HepG2 (cell line): Measurements from ENCODE around the gene SLC35D3. TPM values are rescaled to one million over a fixed set of nuclear protein-coding genes. Genes with fewer than 3 reads are reported as not detected.

ENCODE experiments used
- ATAC-seq: fragments of 200-7000 bp; cut with Tn5 transposase; 3 replicates; pipeline ENCODE4 v1.9.1; 2020; ENCODE audit warnings: mild to moderate bottlenecking, moderate library complexity
- BruUV-seq: library from RNA; stranded (reverse); fragments of 400-500 nt; replicated peaks from 2 replicates; lab custom pipeline; 2021; lab: Mats Ljungman, UMichigan
- CTCF ChIA-PET: fragments of 300-600 bp; formaldehyde crosslinking; extraction: SDS; loops from one replicate; lab custom pipeline; 2021; ENCODE audit warnings: low total read pairs, inconsistent platforms, low intra/inter-chr PET ratio; lab: Yijun Ruan, JAX
- POLR2A ChIA-PET: fragments of 350-600 bp; sonication (Branson Sonifier 250); formaldehyde crosslinking; loops from one replicate; lab custom pipeline; 2020; ENCODE audit warnings: antibody characterized with exemption, inconsistent platforms; lab: Yijun Ruan, JAX
- DNase-seq: peaks from one replicate; pipeline ENCODE4 v3.0.0-alpha.2; 2015; ENCODE audit warnings: low spot score
- FAIRE-seq: peaks from 3 replicates; lab custom pipeline; 2011; peaks lifted over from hg19 to GRCh38; lab: Jason Lieb, UNC
- H2AFZ ChIP-seq: one replicate; pipeline ENCODE4 v1.6.1; 2011; ENCODE audit warnings: low read length, inconsistent platforms
- H3K27ac ChIP-seq: fragments of 300-600 bp; 3 replicates; pipeline ENCODE4 v1.8.0; 2011; ENCODE audit warnings: mixed run types, mild to moderate bottlenecking, mixed read lengths, low read length, inconsistent platforms; ENCODE audit not compliant: insufficient read depth; ENCODE audit errors: extremely low read length
- H3K27me3 ChIP-seq, 2 experiments: fragments of 200-600 bp in 1 of 2; 2 replicates in 1 of 2; 3 replicates in 1 of 2; pipeline versions ENCODE4 v1.6.0 to v1.8.0; 2011; ENCODE audit warnings: low read length in 2 of 2, mild to moderate bottlenecking in 2 of 2, moderate library complexity in 2 of 2, inconsistent platforms in 1 of 2; ENCODE audit not compliant: insufficient read depth in 2 of 2, control insufficient read depth in 1 of 2
- H3K36me3 ChIP-seq, 2 experiments: fragments of 200-600 bp in 1 of 2; replicated peaks in 1 of 2; 2 replicates in 1 of 2; 3 replicates in 1 of 2; pipeline versions ENCODE4 v1.5.1 to v1.8.0; 2011; ENCODE audit warnings: low read length in 2 of 2, inconsistent platforms in 1 of 2; ENCODE audit not compliant: insufficient read depth in 2 of 2, control insufficient read depth in 1 of 2
- H3K4me1 ChIP-seq: 2 replicates; pipeline ENCODE4 v1.5.1; 2012; ENCODE audit warnings: low read length, inconsistent platforms; ENCODE audit not compliant: insufficient read depth
- H3K4me2 ChIP-seq: 2 replicates; pipeline ENCODE4 v1.6.0; 2011; ENCODE audit warnings: low read depth, low read length, inconsistent platforms
- H3K4me3 ChIP-seq, 3 experiments: fragments of 200-600 bp in 1 of 3; sonication (generic), shearing (Covaris generic) in 1 of 3; replicated peaks in 1 of 3; 2 replicates each; pipeline ENCODE4 v1.5.1; 2011 to 2016; ENCODE audit warnings: low read length in 3 of 3, inconsistent platforms in 2 of 3, low read depth in 2 of 3, mild to moderate bottlenecking in 2 of 3, control low read depth in 1 of 3, mixed read lengths in 1 of 3; ENCODE audit not compliant: insufficient read depth in 1 of 3
- H3K79me2 ChIP-seq: one replicate; pipeline ENCODE4 v1.6.1; 2011; ENCODE audit warnings: low read length, inconsistent platforms; ENCODE audit not compliant: insufficient read depth
- H3K9ac ChIP-seq: 2 replicates; pipeline ENCODE4 v1.6.0; 2011; ENCODE audit warnings: mild to moderate bottlenecking, low read depth, low read length, inconsistent platforms; ENCODE audit not compliant: insufficient read depth
- H3K9me3 ChIP-seq: 2 replicates; pipeline ENCODE4 v1.5.1; 2012; ENCODE audit warnings: mild to moderate bottlenecking, low read length
- H4K20me1 ChIP-seq: 2 replicates; pipeline ENCODE4 v1.6.0; 2011; ENCODE audit warnings: inconsistent platforms, mild to moderate bottlenecking, low read length, moderate library complexity; ENCODE audit not compliant: insufficient read depth
- DPF2 ChIP-seq: sonication (generic); formaldehyde crosslinking; IDR thresholded peaks from 2 replicates; pipeline ENCODE4 v1.4.0; 2020; ENCODE audit warnings: mild to moderate bottlenecking, low read depth, missing genetic modification reagents, borderline replicate concordance
- HOXA7 ChIP-seq: sonication (generic); formaldehyde crosslinking; IDR thresholded peaks from 2 replicates; pipeline ENCODE4 v1.8.1; 2022; ENCODE audit warnings: mild to moderate bottlenecking, missing genetic modification reagents, moderate library complexity
- KLF13 ChIP-seq: sonication (generic); formaldehyde crosslinking; IDR thresholded peaks from 2 replicates; pipeline ENCODE4 v1.4.0; 2020; ENCODE audit warnings: mild to moderate bottlenecking, missing genetic modification reagents
- MED13 ChIP-seq: sonication (generic); formaldehyde crosslinking; IDR thresholded peaks from 2 replicates; pipeline ENCODE4 v1.5.0; 2020; ENCODE audit warnings: missing genetic modification reagents
- NFYB ChIP-seq: sonication (generic); formaldehyde crosslinking; IDR thresholded peaks from 2 replicates; pipeline ENCODE4 v1.4.0; 2020; ENCODE audit warnings: missing genetic modification reagents
- NR2C2 ChIP-seq: sonication (generic); formaldehyde crosslinking; IDR thresholded peaks from 2 replicates; pipeline ENCODE4 v1.4.0; 2020; ENCODE audit warnings: missing genetic modification reagents, mild to moderate bottlenecking, moderate library complexity, borderline replicate concordance
- NR3C1 ChIP-seq: sonication (generic); formaldehyde crosslinking; IDR thresholded peaks from 2 replicates; pipeline ENCODE4 v1.4.0; 2020; ENCODE audit warnings: missing genetic modification reagents
- SIX4 ChIP-seq: sonication (generic); formaldehyde crosslinking; IDR thresholded peaks from 2 replicates; pipeline ENCODE4 v1.4.0; 2020; ENCODE audit warnings: missing genetic modification reagents
- SOX5 ChIP-seq: IDR thresholded peaks from 2 replicates; pipeline ENCODE4 v1.6.1; 2016; ENCODE audit warnings: borderline replicate concordance
- SRSF1 ChIP-seq: fragments of 200-400 bp; formaldehyde crosslinking; optimal IDR thresholded peaks from 2 replicates; pipeline ENCODE3; 2017; ENCODE audit warnings: mild to moderate bottlenecking, low read depth, low read length, moderate library complexity
- TAF15 ChIP-seq: fragments of 200-400 bp; formaldehyde crosslinking; IDR thresholded peaks from one replicate; pipeline ENCODE4 v1.6.1; 2018; ENCODE audit warnings: mild to moderate bottlenecking, low read depth, low read length; ENCODE audit not compliant: poor library complexity, severe bottlenecking
- THAP9 ChIP-seq: sonication (generic); formaldehyde crosslinking; IDR thresholded peaks from 2 replicates; pipeline ENCODE4; 2020; ENCODE audit warnings: missing genetic modification reagents, mild to moderate bottlenecking, borderline replicate concordance
- TP53 ChIP-seq: sonication (generic); formaldehyde crosslinking; conservative IDR thresholded peaks from 2 replicates; pipeline ENCODE4 v1.4.0; 2020; ENCODE audit warnings: missing genetic modification reagents
- TRIM22 ChIP-seq: fragments of 450-650 bp; IDR thresholded peaks from 2 replicates; pipeline ENCODE4 v1.6.1; 2017
- YY1 ChIP-seq: IDR thresholded peaks from 2 replicates; pipeline ENCODE4 v1.6.1; 2011; ENCODE audit warnings: low read length, low read depth, moderate library complexity, mild to moderate bottlenecking; ENCODE audit not compliant: insufficient read depth, insufficient replicate concordance
- ZNF597 ChIP-seq: sonication (generic); formaldehyde crosslinking; IDR thresholded peaks from 2 replicates; pipeline ENCODE4 v1.5.0; 2020; ENCODE audit warnings: missing genetic modification reagents
- ZNF790 ChIP-seq: sonication (generic); formaldehyde crosslinking; IDR thresholded peaks from 2 replicates; pipeline ENCODE4 v1.8.0; 2022; ENCODE audit warnings: missing genetic modification reagents, mild to moderate bottlenecking, borderline replicate concordance
- WGBS: methylation state at CpG from one replicate; pipeline ENCODE4 v1.1.6; 2017; ENCODE audit warnings: low lambda C conversion rate; 5-methylcytosine and 5-hydroxymethylcytosine counted together
- in situ Hi-C: cut with HindIII; loops from 2 replicates; pipeline ENCODE4 v1.10.0; 2017; ENCODE audit warnings: low pct_unique_long_range_greater_than_20kb; ENCODE audit not compliant: extremely low pct_ligation_motif_present
- intact Hi-C: fragments of 100-400 bp; cut with micrococcal nuclease; formaldehyde crosslinking; loops from one replicate; pipeline ENCODE4 v1.10.0; 2022; ENCODE audit not compliant: unreplicated experiment
- polyA plus RNA-seq, 8 experiments: library from polyadenylated mRNA; depleted of rRNA in 3 of 8; stranded (reverse) in 7 of 8; unstranded in 1 of 8; fragments of >200 nt; fragmentation: Illumina TruSeq in 4 of 8; extraction: Trizol in 4 of 8; gene quantifications; 2 replicates each; pipeline versions ENCODE4 v1.2.1 to v1.2.3, GENCODE V29; 2011 to 2016; ENCODE audit warnings: low read depth in 4 of 8, missing spikeins in 1 of 8, mixed read lengths in 1 of 8; ENCODE audit not compliant: insufficient read depth in 1 of 8
- total RNA-seq, 5 experiments: library from RNA; depleted of rRNA; stranded (reverse); fragments of >200 nt; fragmentation: Illumina TruSeq; extraction: Trizol; gene quantifications; 2 replicates each; pipeline ENCODE4 v1.2.3, GENCODE V29; 2016; ENCODE audit warnings: low read depth in 1 of 5
- TF ChIP-seq, protein P1 (sequence below): sonication (generic); formaldehyde crosslinking; IDR thresholded peaks from 2 replicates; pipeline ENCODE4 v1.4.0; 2020; ENCODE audit warnings: low read depth, mild to moderate bottlenecking, missing genetic modification reagents

Gene SLC35D3
- total and polyA plus RNA-seq, 2 of the 13 experiments (the other 11 are each of a cell fraction or from before 2014, with no cell fraction given), result not detected

GRCh38 chr6:136930528-136930927 is 8.4 kb downstream of the SLC35D3 start:
- ChIA-PET POLR2A (no interaction called here), CTCF (no interaction called here)
- Histone ChIP-seq H3K4me2 (no peak overlapping the region), H3K4me1 (no peaks in the 10 kb centered on the region), H3K27ac (no peak overlapping the region), H3K36me3 (no peaks in the 10 kb centered on the region), H3K27me3 (peaks cover 0 to 27% of the 10 kb centered on the region in 2 experiments; a peak in 4 of 5 replicates), H3K9ac (no peak overlapping the region), H3K79me2 (no peaks in the 10 kb centered on the region), H2AFZ (no peak overlapping the region), H3K9me3 (no peaks in the 10 kb centered on the region), H3K4me3 (no peak overlapping the region), H4K20me1 (no peaks in the 10 kb centered on the region)
- 25% methylated on average over 4 of the region's 4 CpGs for WGBS
- DNase-seq (no peak), ATAC-seq (no peak), FAIRE-seq (no peak)
- intact Hi-C loops (no loop called here), in situ Hi-C loops (no loop called here)
- TF ChIP-seq YY1, result no peak
- no peak for TF ChIP-seq ZNF790 (CRISPR knock-in tag)
- TF ChIP-seq NFYB (CRISPR knock-in tag), result no peak
- no peak for TF ChIP-seq TP53 (CRISPR knock-in tag)
- no peak for TF ChIP-seq KLF13 (CRISPR knock-in tag)
- no peak for TF ChIP-seq SOX5
- TF ChIP-seq DPF2 (CRISPR knock-in tag), result no peak
- TF ChIP-seq SIX4 (CRISPR knock-in tag), result no peak
- TF ChIP-seq, protein P1, sequence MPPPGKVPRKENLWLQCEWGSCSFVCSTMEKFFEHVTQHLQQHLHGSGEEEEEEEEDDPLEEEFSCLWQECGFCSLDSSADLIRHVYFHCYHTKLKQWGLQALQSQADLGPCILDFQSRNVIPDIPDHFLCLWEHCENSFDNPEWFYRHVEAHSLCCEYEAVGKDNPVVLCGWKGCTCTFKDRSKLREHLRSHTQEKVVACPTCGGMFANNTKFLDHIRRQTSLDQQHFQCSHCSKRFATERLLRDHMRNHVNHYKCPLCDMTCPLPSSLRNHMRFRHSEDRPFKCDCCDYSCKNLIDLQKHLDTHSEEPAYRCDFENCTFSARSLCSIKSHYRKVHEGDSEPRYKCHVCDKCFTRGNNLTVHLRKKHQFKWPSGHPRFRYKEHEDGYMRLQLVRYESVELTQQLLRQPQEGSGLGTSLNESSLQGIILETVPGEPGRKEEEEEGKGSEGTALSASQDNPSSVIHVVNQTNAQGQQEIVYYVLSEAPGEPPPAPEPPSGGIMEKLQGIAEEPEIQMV (CRISPR knock-in tag), result no peak
- no peak for TF ChIP-seq SRSF1
- no peak for TF ChIP-seq THAP9
- TF ChIP-seq NR3C1 (CRISPR knock-in tag), result no peak
- TF ChIP-seq TRIM22, result no peak
- TF ChIP-seq TAF15, result no peak
- TF ChIP-seq ZNF597 (CRISPR knock-in tag), result no peak
- no peak for TF ChIP-seq NR2C2
- TF ChIP-seq MED13 (CRISPR knock-in tag), result no peak
- TF ChIP-seq HOXA7 (CRISPR knock-in tag), result no peak
- BruUV-seq, result no TSS peak
